AG10803 (cell line): Measurements from ENCODE around the gene NDUFA13.
A peak's percentile ranks its signal among the peaks of the same experiment; 100 is the strongest.

Experiments used
- DNase-seq: peaks from one replicate; pipeline ENCODE4 v3.0.0; 2010; ENCODE audit warnings: low read depth
- H3K4me3 ChIP-seq: 2 replicates; pipeline ENCODE4 v1.5.1; 2011; ENCODE audit warnings: mild to moderate bottlenecking, low read length, control low read depth
- TF ChIP-seq, protein P1 (sequence below): conservative IDR thresholded peaks from 2 replicates; pipeline ENCODE4 v1.5.1; 2011; ENCODE audit warnings: mild to moderate bottlenecking, low read length, control low read depth, inconsistent platforms

NDUFA13 gene

DNA sequence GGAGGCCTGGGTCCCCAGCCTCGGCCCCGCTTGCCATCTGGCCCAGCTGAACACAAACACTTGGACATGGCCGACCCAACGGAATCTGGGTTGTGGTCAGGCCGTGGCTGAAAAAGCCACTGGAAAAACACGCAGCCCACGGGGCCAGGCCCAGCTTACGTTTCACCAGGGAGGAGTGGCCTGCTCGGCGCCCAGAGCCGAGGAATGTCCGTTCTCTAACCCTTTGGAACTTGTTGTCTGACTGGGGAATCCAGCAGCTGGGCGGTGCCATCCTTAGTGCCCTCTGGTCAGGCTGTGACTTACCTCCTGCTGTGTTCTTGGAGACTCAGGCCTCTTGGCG lies 35.8 kb downstream of the NDUFA13 start:
- TF ChIP-seq, protein P1, sequence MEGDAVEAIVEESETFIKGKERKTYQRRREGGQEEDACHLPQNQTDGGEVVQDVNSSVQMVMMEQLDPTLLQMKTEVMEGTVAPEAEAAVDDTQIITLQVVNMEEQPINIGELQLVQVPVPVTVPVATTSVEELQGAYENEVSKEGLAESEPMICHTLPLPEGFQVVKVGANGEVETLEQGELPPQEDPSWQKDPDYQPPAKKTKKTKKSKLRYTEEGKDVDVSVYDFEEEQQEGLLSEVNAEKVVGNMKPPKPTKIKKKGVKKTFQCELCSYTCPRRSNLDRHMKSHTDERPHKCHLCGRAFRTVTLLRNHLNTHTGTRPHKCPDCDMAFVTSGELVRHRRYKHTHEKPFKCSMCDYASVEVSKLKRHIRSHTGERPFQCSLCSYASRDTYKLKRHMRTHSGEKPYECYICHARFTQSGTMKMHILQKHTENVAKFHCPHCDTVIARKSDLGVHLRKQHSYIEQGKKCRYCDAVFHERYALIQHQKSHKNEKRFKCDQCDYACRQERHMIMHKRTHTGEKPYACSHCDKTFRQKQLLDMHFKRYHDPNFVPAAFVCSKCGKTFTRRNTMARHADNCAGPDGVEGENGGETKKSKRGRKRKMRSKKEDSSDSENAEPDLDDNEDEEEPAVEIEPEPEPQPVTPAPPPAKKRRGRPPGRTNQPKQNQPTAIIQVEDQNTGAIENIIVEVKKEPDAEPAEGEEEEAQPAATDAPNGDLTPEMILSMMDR = no peak
- H3K4me3 ChIP-seq = no peak overlapping the region
- peak; percentile 57 for DNase-seq

DNA sequence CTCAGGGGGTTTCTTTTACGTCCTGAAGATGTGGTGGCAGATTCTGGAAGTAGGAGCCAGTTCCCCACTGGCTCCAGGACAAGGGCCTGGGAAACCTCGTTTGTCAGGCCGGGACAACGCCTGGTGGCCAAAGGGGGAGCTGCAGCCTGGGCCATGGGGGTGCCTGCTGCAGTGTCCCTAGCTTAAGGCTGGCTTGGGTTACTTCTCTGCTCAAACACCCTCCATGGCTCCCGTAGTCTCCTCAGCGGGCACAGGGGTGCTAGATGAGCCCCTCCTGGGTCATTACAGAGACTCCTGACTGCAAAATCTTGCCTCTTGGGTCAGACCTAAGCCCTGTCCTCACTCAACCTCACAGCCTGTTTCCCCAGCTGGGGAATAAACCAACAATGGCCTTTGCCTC lies 36.8 kb downstream of the NDUFA13 start:
- TF ChIP-seq, protein P1 = peak; percentile 66
- H3K4me3 ChIP-seq = no peak overlapping the region
- DNase-seq = peak; percentile 36

DNA sequence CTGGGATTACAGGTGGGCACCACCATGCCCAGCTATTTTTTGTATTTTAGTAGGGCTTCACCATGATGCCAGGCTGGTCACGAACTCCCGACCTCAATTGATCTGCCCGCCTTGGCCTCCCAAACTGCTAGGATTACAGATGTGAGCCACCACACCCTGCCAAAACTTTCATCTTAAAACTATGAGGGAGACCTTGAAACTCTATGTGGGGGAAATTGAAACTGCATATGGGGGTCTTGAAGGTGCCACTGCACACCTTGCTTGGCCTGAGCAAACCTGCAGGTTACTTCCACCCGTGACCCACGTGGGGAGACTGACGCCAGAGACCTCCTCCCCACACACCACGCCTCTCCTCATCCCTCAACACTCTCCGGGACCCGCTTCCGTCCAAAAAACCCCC lies 37.6 kb downstream of the NDUFA13 start:
- DNase-seq = no peak
- TF ChIP-seq, protein P1 = no peak
- H3K4me3 ChIP-seq = no peak overlapping the region

DNA sequence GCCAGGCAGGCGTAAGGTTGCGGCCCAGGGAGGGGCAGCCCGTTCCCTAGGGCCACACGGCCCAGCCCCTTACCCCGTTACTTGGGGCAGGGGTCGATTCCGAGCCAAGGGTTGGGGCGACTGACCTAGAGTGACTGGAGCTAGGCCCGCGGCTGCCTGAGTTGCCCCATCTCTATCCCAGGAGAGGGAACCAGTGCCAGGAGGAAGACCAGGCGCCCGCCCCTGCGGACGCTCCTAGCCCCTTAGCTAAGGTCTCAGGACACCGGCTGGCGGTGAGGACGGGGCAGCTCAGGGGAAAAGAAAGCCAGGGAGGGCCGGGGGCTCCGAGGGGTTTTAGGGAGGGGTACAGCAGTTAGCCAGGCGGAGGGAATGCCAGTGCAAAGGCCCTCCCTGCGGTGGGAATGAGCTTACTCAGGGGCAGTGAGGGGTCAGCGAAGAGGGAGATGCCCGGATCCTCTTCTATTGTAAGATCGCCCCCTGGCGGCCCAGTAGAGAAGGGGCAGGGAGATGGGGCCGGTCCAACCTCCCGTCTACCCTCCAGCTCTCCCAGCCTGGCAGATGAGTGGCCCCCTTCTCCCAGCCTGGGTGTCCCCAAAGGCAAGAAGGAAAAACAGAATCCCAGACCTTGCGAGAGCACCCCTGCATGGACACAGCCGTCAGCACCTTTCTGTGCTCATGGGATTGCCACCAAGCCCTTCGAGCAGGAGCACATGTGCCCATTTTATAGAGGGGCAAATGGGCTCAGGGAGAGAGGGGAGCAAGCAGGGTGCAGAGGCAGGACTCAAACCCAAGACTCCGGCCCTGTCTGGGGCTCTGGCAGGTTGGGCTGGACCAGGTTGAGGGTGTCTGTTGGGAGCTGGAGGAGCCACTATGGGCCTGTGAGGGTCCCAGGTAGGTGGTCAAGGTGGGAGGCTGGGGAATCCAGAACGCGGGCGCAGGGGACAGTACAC lies 38.3 kb downstream of the NDUFA13 start:
- TF ChIP-seq, protein P1 = peak; percentile 67
- DNase-seq = peak; percentile 40

DNA sequence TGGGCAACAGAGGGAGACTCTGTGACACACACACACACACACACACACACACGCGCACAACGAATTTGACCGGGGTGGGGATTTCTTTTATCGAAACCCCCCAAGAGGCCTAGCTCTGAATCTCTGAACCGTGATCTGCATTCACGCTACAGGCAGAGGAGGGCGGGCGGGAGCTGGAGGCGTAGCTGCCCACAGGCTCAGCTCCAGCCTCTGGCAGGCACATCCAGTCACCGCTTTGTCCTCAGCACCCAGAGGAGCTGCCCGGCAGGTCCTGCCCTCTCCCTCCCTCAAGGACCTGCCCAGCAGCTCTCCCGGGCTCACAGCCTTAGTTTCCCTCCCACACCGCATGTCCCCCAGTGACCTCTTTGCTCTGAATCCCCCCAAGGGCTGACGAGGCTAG lies 42.0 kb downstream of the NDUFA13 start:
- no peak for DNase-seq
- H3K4me3 ChIP-seq = no peak overlapping the region
- TF ChIP-seq, protein P1 = no peak

More for the DNA sequence above, 38.3 kb downstream of the NDUFA13 start:
- H3K4me3 ChIP-seq = no peak overlapping the region

DNA sequence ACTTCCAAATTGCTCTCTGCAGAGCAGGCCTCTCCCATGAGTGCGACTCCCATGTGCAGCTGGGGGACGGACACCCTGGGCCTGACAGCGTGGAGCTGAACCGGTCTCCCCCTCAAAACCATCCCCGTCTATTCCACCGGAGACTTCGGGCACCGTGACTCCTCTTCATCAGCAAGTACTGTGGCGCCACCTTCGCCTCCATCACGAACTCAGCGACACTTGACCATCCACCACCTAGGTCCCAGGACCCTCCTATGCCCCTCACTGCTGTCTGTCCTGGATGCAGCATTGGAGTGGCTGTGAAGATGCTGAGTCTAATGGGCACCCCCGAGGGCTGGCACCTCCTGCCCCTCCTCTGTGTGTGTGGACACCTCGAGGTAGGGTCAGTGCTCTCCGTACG lies 42.6 kb downstream of the NDUFA13 start:
- TF ChIP-seq, protein P1 = no peak
- H3K4me3 ChIP-seq = no peak overlapping the region
- DNase-seq = no peak

DNA sequence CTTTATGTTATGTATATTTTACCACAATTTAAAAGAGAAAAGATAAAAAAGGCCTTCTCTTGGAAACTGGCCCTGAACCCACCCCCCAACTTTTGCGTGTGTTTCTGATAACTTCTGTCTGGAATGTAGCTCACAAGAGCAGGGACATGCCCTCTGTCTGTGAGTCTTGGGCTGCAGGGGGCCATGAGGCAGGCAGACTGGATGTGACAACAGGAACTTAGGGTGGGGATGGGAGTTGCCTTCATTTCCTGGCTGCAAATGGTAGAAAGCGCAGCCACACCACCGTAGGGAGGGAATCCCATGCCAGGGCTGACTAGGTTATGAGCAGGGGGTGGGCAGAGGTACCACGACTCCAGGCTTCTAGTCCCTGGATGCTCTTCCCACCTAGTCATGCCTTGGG lies 43.9 kb downstream of the NDUFA13 start:
- DNase-seq = no peak
- no peak overlapping the region for H3K4me3 ChIP-seq
- TF ChIP-seq, protein P1 = no peak
